Measurements from ENCODE around the gene SCT.

SCT gene

GRCh38 chr11:608791-609251 lies 18.2 kb downstream of the SCT start:
- DNase-seq = no peak

DNA sequence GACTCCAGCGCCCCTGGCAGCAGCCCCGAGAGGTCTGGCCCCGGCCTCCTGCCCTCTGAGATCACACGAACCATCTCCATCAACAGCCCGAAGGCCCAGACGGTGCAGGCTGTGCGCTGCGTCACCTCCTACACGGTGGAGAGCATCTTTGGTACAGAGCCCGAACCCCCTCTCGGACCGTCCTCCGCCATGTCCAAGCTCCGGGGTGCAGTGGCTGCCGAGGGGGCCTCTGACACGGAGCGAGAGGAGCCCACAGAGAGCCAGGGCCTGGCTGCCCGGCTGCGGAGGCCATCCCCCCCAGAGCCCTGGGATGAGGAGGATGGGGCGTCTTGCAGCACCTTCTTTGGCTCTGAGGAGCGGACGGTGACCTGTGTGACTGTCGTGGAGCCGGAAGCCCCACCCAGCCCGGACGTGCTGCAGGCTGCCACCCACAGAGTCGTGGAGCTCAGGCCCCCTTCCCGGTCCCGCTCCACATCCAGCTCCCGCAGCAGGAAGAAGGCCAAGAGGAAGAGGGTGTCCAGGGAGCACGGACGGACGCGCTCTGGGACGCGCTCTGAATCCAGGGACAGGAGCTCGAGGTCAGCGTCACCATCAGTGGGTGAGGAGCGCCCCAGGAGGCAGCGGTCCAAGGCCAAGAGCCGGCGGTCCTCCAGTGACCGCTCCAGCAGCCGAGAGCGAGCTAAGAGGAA lies 18.9 kb downstream of the SCT start:
- DNase-seq = no peak

GRCh38 chr11:607020-607780 lies 19.8 kb downstream of the SCT start:
- no peak for DNase-seq

DNA sequence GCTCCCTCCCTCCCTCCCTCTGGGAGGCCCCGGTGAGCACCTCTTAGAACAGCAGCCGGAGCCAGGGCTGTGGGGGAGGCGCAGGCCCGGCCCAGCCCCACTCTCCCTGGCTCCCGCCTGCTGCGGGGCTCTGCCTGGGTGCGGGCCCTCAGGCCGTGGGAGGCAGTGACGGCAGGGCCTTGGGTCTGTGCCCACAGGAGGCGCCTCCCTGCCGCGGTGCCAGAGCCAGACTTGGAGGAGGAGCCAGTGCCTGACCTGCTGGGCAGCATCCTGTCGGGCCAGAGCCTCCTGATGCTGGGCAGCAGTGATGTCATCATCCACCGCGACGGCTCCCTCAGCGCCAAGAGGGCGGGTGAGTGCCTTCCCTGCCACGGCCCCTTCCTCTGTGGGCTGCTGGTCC lies 20.7 kb downstream of the SCT start:
- DNase-seq = no peak

DNA sequence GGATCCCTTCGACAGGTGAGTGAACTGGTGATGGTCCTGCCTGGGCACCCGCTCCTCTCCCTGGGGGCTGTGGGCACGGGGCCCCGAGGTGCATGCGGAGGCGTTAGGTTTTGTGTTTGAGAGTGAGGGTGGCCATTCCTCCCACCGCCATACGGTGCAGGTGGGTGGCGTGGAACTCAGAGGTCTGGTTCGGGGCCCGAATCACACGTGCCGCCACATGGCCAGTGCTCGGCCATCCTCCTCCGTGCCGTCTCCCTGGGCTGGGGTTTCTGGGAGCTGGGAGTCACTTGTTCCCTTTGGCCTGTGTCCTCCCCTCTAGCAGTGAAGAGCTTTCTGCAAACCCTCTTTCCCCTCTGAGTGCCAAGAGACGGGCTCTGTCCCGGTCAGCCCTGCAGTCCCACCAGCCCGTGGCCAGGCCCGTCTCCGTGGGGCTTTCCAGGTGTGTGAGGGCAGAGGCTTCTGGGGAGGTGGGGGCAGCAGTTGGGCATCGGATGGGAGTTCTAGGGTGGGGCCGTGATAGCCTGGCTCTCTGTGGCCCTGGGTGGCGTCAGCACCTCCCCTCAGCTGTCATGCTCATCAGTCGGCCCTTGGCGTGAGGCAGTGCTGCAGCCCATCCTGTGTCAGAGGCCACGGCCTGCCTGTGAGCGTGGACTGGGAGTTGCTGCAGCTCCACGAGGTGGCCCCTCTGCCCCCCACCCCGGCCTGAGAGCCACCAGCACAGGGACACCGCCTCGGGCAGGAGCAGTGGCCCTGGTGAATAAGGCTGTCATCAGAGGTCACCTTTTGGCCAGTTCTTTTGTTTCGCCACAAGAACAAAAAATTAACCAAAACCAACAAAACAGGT lies 21.5 kb downstream of the SCT start:
- no peak for DNase-seq

GRCh38 chr11:603154-603553 lies 23.8 kb downstream of the SCT start:
- DNase-seq = no peak

- no peak for DNase-seq
These were observed 25.3 kb downstream of the SCT start for GRCh38 chr11:601573-602245.

- DNase-seq = no peak
These were observed 28.8 kb downstream of the SCT start for GRCh38 chr11:598005-598680.

DNA sequence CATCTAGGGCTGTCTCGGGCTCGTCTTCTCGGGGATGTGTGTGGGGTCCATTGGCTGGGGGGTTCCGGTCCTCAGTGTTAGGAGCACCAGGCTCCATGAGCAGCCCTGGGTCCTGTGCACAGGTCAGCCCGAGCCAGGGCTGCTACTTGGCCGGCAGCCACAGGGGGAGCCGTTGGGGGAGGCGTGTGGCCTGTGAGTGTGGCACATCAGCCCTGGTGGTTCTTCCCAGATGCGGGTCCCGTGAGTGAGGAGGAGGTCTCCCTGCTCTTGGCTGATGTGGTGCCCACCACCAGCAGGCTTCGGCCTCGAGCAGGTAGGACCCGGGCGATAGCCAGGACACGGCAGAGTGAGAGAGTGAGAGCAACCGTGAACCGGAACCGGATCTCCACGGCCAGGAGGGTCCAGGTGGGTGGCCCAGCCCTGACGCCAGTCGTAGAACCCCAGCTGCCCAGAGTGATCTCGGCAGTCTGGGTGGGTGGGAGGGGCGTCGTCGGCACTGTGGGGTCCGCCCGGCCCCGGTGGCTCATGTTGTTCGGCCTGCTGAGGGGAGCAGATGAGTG lies 29.7 kb downstream of the SCT start:
- no peak for DNase-seq

- no peak for DNase-seq
These were observed 30.6 kb downstream of the SCT start for GRCh38 chr11:596374-596773.

GRCh38 chr11:595400-595799 lies 31.6 kb downstream of the SCT start:
- DNase-seq = no peak

DNA sequence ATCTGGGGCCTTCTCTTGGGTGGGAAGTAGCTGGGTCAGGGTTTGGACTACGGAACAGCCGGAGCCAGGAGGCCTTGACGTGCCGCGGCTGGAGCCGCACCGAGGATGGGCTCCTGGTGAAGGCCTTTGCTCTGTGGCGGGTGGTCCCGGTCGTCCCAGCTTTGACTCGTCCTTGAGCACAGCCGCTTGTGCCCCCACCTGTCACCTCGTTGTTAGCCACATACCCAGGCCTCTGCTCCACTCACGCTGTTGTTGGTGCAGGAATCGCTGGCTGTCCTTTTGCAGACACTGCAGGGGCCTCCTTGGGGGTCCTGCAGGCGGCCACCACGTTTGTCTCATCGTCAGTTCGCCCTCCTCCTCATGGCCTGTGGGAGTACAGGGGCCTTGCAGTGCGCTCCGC lies 33.6 kb downstream of the SCT start:
- no peak for DNase-seq

- DNase-seq = no peak
These were observed 34.1 kb downstream of the SCT start for GRCh38 chr11:592918-593317.

DNA sequence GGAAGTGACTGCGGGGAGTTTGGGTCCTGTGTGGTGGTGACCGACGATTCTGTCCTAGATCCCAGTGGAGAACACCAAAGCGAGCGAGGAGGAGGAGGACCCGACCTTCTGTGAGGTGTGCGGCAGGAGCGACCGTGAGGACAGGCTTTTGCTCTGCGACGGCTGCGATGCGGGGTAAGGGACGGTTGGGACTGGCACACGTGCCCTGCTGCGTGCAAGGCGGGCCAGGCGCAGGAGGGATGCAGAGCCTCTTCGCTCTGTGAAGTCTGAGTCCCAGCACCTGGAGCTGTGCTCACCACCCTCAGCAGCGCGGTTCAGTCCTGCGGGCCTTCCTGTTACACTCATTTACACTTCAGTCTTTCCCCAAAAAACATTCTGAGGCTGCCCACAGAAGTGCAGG lies 34.5 kb downstream of the SCT start:
- DNase-seq = no peak

DNA sequence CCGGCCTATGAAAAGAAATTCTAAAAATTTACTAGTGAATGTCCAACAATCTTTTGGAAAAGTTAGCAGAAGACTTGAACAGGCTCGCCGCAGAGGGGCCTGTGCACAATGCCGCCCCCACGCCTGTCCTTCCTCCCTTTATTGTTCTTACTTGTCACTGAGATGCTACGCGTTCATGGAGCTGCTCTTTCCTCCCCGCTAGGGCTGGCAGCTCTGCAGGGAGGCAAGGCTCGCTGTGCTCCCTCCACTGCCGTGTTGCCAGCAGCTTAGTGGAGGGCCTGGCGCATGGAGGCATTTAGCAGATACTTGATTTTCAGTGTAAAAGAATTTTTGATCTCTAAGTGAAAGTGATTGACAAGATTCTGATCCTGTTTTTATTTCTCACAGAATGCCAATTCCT lies 36.0 kb downstream of the SCT start:
- DNase-seq = no peak

DNA sequence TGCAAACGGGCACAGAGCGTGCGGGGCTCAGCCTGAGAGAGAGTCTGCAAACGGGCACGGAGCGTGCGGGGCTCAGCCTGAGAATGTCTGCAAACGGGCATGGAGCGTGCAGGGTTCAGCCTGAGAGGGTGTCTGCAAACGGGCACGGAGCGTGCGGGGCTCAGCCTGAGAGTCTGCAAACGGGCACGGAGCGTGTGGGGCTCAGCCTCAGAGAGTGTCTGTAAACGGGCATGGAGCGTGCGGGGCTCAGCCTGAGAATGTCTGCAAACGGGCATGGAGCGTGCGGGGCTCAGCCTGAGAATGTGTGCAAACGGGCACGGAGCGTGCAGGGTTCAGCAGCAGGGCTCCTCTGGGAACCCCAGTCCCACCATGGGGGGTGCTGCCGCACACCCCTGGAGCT lies 37.2 kb downstream of the SCT start:
- no peak for DNase-seq

DNA sequence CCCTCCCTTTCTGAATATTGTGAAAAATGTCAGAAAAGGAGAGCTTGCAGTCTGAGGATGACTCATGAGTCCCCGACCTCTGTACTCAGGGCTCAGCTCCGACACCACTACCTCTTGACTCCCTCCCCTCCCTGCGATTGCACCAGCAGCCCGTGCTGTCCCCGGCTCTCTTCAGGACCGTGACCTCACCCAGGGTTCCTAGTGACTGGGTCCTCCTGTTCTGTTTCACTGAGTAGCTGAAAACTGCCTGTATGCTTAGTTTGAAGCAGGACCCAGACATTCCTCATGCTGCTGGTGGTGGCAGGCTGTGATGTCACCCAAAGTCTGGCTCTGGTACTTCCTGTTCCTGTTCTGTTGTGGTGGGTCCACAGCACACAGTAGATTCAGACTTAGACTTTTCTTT lies 39.0 kb downstream of the SCT start:
- DNase-seq = no peak

DNA sequence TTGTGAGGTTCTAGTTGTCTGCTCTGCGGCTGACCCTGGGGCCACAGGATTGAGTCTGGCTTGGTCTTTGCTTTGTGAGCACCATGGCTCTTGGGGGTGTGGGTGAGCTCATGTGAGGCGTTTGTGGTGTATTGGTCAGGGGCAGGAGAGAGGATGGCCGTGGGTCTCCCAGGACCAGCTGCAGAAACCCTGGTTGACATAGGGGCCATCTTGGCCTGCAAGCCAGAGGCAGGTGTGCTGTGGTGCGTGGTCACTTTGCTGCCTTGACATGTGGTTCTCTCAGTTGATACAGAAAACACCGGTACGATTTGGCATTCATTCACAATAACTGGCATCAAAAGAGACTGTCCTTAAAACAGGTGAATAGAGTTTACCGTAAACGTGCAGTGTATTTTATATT lies 39.4 kb downstream of the SCT start:
- no peak for DNase-seq

- DNase-seq = no peak
These were observed 40.3 kb downstream of the SCT start for GRCh38 chr11:586376-587316.

- DNase-seq = no peak
These were observed 42.7 kb downstream of the SCT start for GRCh38 chr11:584287-584686.

GRCh38 chr11:581752-582151 lies 45.2 kb downstream of the SCT start:
- DNase-seq = no peak
